ENCODE data around the gene SULT1C2. TPM values are rescaled to one million over a fixed set of nuclear protein-coding genes. Genes with fewer than 3 reads are reported as not detected.
"Not testable (repeated sequence)": the region's sequence is repeated elsewhere in the genome, so short reads cannot be mapped to it uniquely, and the experiment has no call there.

SULT1C2 gene
- total RNA-seq, 1 donor from 2014 or later, result 0.92 TPM

- no peak for DNase-seq
Measured at GRCh38 chr2:108354136-108354535, 65.4 kb downstream of the SULT1C2 start.

- no peak for DNase-seq
Measured at GRCh38 chr2:108355906-108356734, 67.4 kb downstream of the SULT1C2 start.

GRCh38 chr2:108359336-108359735 lies 70.6 kb downstream of the SULT1C2 start:
- not testable (repeated sequence) for DNase-seq

Other genes starting within 250 kb of the SULT1C2 start
- not detected for gene SULT1C3, start 48.9 kb upstream of the SULT1C2 start, total RNA-seq
- gene SULT1C4, start 89.1 kb downstream of the SULT1C2 start, total RNA-seq, result 34.4 TPM
- gene GCC2, start 160.3 kb downstream of the SULT1C2 start, total RNA-seq, result 43.1 TPM
- 79.4 TPM for gene LIMS1, start 245.6 kb downstream of the SULT1C2 start, total RNA-seq

Measured in tongue (tissue), 2 donors.